Astrocyte (in vitro differentiated cells and primary cell): ENCODE results near the gene ERAP2. TPM values are rescaled to one million over a fixed set of nuclear protein-coding genes. Genes with fewer than 3 reads are reported as not detected.

Source experiments
- DNase-seq: peaks from one replicate; pipeline ENCODE4 v3.0.0-alpha.2; 2010; ENCODE audit warnings: low read depth
- FAIRE-seq: peaks from 2 replicates; lab custom pipeline; 2011; peaks lifted over from hg19 to GRCh38; lab: Jason Lieb, UNC
- H2AFZ ChIP-seq: 2 replicates; pipeline ENCODE4 v1.6.0; 2012; ENCODE audit warnings: low read depth, low read length, inconsistent platforms
- H3K27ac ChIP-seq: 2 replicates; pipeline ENCODE4 v1.5.1; 2011; ENCODE audit warnings: low read depth, low read length, inconsistent platforms
- H3K27me3 ChIP-seq: 2 replicates; pipeline ENCODE4 v1.6.0; 2011; ENCODE audit warnings: low read length, inconsistent platforms; ENCODE audit not compliant: insufficient read depth
- H3K36me3 ChIP-seq: 2 replicates; pipeline ENCODE4 v1.5.1; 2011; ENCODE audit warnings: low read length, inconsistent platforms; ENCODE audit not compliant: insufficient read depth
- H3K4me1 ChIP-seq: 2 replicates; pipeline ENCODE4 v1.5.1; 2011; ENCODE audit warnings: low read length, inconsistent platforms; ENCODE audit not compliant: insufficient read depth
- H3K4me2 ChIP-seq: 2 replicates; pipeline ENCODE4 v1.6.0; 2012; ENCODE audit warnings: low read length, inconsistent platforms
- H3K4me3 ChIP-seq: 2 replicates; pipeline ENCODE4 v1.5.1; 2011; ENCODE audit warnings: low read depth, mild to moderate bottlenecking, low read length, inconsistent platforms; ENCODE audit not compliant: insufficient read depth
- H3K79me2 ChIP-seq: 2 replicates; pipeline ENCODE4 v1.6.0; 2012; ENCODE audit warnings: mild to moderate bottlenecking, low read length, inconsistent platforms; ENCODE audit not compliant: insufficient read depth
- H3K9ac ChIP-seq: 2 replicates; pipeline ENCODE4 v1.6.0; 2012; ENCODE audit warnings: mild to moderate bottlenecking, low read length, inconsistent platforms
- H3K9me3 ChIP-seq: 2 replicates; pipeline ENCODE4 v1.5.1; 2012; ENCODE audit warnings: low read depth, mild to moderate bottlenecking, low read length, inconsistent platforms; ENCODE audit not compliant: insufficient read depth
- H4K20me1 ChIP-seq: 2 replicates; pipeline ENCODE4 v1.6.0; 2012; ENCODE audit warnings: low read length, inconsistent platforms; ENCODE audit not compliant: insufficient read depth
- H3K27ac Mint-ChIP-seq: one replicate; pipeline ENCODE4 v1.8.0; 2021; ENCODE audit warnings: mild to moderate bottlenecking, mixed read lengths; ENCODE audit not compliant: unreplicated experiment
- H3K27me3 Mint-ChIP-seq: one replicate; pipeline ENCODE4 v1.8.0; 2021; ENCODE audit warnings: low read depth, mixed read lengths; ENCODE audit not compliant: unreplicated experiment
- H3K36me3 Mint-ChIP-seq: one replicate; pipeline ENCODE4 v1.8.0; 2021; ENCODE audit warnings: low read depth, mixed read lengths; ENCODE audit not compliant: unreplicated experiment
- H3K4me1 Mint-ChIP-seq: one replicate; pipeline ENCODE4 v1.8.0; 2021; ENCODE audit warnings: low read depth, mixed read lengths; ENCODE audit not compliant: unreplicated experiment
- H3K4me3 Mint-ChIP-seq: one replicate; pipeline ENCODE4 v1.8.0; 2021; ENCODE audit warnings: mild to moderate bottlenecking, moderate library complexity, mixed read lengths; ENCODE audit not compliant: unreplicated experiment
- H3K9me3 Mint-ChIP-seq: one replicate; pipeline ENCODE4 v1.8.0; 2021; ENCODE audit warnings: mild to moderate bottlenecking, mixed read lengths; ENCODE audit not compliant: unreplicated experiment
- CTCF ChIP-seq: IDR thresholded peaks from 2 replicates; pipeline ENCODE4 v1.5.1; 2011; ENCODE audit warnings: low read depth, mild to moderate bottlenecking, inconsistent platforms, low read length, moderate library complexity; ENCODE audit not compliant: insufficient read depth
- EZH2 ChIP-seq: IDR thresholded peaks from 2 replicates; pipeline ENCODE4 v1.6.1; 2012; ENCODE audit warnings: mild to moderate bottlenecking, low read length, inconsistent platforms; ENCODE audit not compliant: insufficient read depth
- total RNA-seq: library from RNA; stranded (reverse); gene quantifications from 2 replicates; pipeline ENCODE4 v1.2.1, GENCODE V29; 2021

The ERAP2 gene
- total RNA-seq, 1 donor from 2014 or later = 2.5 TPM

DNA sequence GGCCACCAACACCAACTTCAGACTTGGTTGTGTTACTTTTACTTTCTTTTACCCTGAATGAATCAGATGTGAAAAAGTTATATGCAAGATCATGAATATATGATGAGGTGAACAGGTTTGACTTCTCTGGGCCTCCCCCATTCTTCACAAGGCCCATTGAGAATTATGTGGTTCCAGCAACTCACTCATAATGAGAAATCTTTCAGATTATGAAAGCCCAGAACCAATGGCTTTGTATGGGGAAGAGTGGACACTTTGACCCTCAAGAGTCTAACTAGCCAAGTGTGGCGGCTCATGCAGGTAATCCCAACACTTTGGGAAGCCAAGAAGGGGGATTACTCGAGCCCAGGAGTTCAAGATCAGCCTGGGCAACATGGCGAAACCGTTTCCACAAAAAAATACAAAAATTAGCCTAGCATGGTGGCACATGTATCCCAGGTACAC is 43.5 kb downstream of the ERAP2 start:
- Mint-ChIP-seq H3K4me3 (no peak overlapping the region), H3K27ac (no peak overlapping the region), H3K27me3 (no peaks in the 10 kb centered on the region), H3K4me1 (peaks cover 9% of the 10 kb centered on the region), H3K36me3 (peaks cover 2% of the 10 kb centered on the region), H3K9me3 (no peaks in the 10 kb centered on the region)
- Histone ChIP-seq H3K36me3 (no peaks in the 10 kb centered on the region), H3K4me1 (no peaks in the 10 kb centered on the region), H2AFZ (no peak overlapping the region), H3K9me3 (no peaks in the 10 kb centered on the region), H3K9ac (no peak overlapping the region), H3K27me3 (no peaks in the 10 kb centered on the region), H4K20me1 (no peaks in the 10 kb centered on the region), H3K4me2 (no peak overlapping the region), H3K27ac (no peak overlapping the region), H3K79me2 (no peaks in the 10 kb centered on the region), H3K4me3 (no peak overlapping the region)
- DNase-seq (no peak), FAIRE-seq (no peak)
- TF ChIP-seq CTCF (no peak), EZH2 (no peak)

DNA sequence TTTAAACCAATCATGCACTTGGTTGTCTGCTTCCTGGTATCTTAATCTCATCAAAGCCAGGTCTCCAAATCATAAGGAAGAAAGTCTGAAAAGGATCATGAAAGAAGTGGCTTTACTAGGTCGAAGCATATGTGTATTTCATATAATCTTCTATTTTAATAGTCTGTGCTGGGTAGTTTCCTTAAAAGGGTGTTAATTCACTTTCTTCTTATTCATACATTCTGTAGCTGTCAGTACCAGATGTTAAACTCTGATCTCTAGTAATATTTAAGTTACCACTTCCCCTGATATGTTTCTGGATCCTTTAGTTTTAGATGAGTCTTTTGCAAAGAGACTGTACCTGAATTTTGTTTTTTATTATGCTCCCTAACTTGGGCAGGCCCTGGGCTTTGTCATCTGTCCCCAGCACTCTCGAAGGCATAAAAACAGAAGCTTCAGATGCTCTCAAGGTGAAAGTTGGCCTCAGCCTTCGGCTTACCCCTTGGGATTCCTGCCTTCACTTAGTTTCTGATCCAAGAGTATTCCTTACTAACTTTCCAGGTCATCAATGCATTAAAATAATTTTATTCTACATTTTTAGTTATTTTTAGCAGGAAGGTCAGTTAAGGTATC is 44.5 kb downstream of the ERAP2 start:
- DNase-seq = no peak
- H3K9me3 Mint-ChIP-seq = no peaks in the 10 kb centered on the region
- H3K36me3 Mint-ChIP-seq = peaks cover 2% of the 10 kb centered on the region
- no peak overlapping the region for H3K4me3 Mint-ChIP-seq
- no peak for FAIRE-seq
- Histone ChIP-seq H3K9me3 (no peaks in the 10 kb centered on the region), H2AFZ (no peak overlapping the region), H3K27me3 (no peaks in the 10 kb centered on the region), H3K9ac (no peak overlapping the region), H3K27ac (no peak overlapping the region), H3K4me3 (no peak overlapping the region), H3K36me3 (no peaks in the 10 kb centered on the region), H3K79me2 (no peaks in the 10 kb centered on the region), H3K4me1 (no peaks in the 10 kb centered on the region), H4K20me1 (no peaks in the 10 kb centered on the region), H3K4me2 (no peak overlapping the region)
- H3K4me1 Mint-ChIP-seq = peaks cover 9% of the 10 kb centered on the region
- TF ChIP-seq EZH2 (no peak), CTCF (no peak)
- no peak overlapping the region for H3K27ac Mint-ChIP-seq
- no peaks in the 10 kb centered on the region for H3K27me3 Mint-ChIP-seq

DNA sequence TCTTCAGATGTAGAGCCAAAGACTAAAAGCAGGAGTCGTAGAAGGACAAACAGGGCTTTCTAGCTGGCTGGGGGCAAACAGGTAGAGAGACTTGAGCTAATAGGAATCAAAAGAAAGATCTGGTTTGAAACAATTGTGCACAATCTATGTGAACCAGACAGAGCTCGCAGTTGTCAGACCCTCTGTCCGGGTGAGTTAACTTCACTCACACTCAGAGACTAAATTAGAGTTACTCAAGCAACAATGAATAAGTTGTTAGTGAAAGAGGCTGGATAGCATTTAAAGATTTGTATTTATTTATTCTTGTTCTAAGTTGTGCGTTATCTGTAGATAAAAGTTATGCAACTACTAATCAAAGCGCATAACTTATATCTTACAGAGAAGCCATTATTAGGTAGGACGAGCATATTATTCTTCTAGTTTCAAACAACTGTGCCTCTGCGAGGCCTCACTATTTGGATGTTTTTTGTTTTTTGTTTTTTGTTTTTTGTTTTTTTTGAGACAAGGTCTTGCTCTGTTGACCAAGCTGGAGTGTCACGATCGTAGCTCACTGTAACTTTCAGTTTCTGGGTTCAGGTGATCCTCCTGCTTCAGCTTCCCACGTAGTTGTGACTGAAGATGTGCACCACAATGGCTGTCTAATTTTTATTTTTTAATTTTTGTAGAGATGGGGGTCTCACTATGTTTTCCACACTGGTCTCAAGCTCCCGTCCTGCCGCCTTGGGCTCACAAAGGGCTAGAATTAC is 46.4 kb downstream of the ERAP2 start:
- Mint-ChIP-seq H3K27me3 (no peaks in the 10 kb centered on the region), H3K36me3 (peaks cover 2% of the 10 kb centered on the region), H3K4me3 (no peak overlapping the region), H3K9me3 (no peaks in the 10 kb centered on the region), H3K27ac (no peak overlapping the region), H3K4me1 (peaks cover 9% of the 10 kb centered on the region)
- H3K79me2 ChIP-seq = no peaks in the 10 kb centered on the region
- FAIRE-seq = no peak
- no peak overlapping the region for H3K27ac ChIP-seq
- no peaks in the 10 kb centered on the region for H3K9me3 ChIP-seq
- no peaks in the 10 kb centered on the region for H4K20me1 ChIP-seq
- no peaks in the 10 kb centered on the region for H3K4me1 ChIP-seq
- no peak overlapping the region for H3K9ac ChIP-seq
- H2AFZ ChIP-seq = no peak overlapping the region
- no peak overlapping the region for H3K4me3 ChIP-seq
- TF ChIP-seq EZH2 (no peak), CTCF (no peak)
- DNase-seq = no peak
- H3K27me3 ChIP-seq = no peaks in the 10 kb centered on the region
- no peak overlapping the region for H3K4me2 ChIP-seq
- no peaks in the 10 kb centered on the region for H3K36me3 ChIP-seq
